Spleen (tissue), 11 donors: Measurements from ENCODE around the gene EZR. TPM values are rescaled to one million over a fixed set of nuclear protein-coding genes. Genes with fewer than 3 reads are reported as not detected.

Experiments
- DNase-seq: peaks from one replicate; pipeline ENCODE4 v3.0.0-alpha.2; 2020
- H3K27ac ChIP-seq, 8 donors: fragments of 200-600 bp; sonication (generic) in 7 of 8; 1 replicate in 4 of 8; 2 replicates in 4 of 8; pipeline versions ENCODE4 v1.5.0 to v1.8.0; 2016 to 2021; ENCODE audit warnings: inconsistent platforms in 4 of 8, mild to moderate bottlenecking in 4 of 8, moderate library complexity in 1 of 8
- H3K27me3 ChIP-seq, 7 donors: fragments of 200-600 bp; sonication (generic) in 6 of 7; replicated peaks in 1 of 7; 1 replicate in 4 of 7; 2 replicates in 3 of 7; pipeline versions ENCODE4 v1.5.0 to v1.8.0; 2016 to 2021; ENCODE audit warnings: inconsistent platforms in 3 of 7, mild to moderate bottlenecking in 1 of 7
- H3K36me3 ChIP-seq, 6 donors: fragments of 200-600 bp; sonication (generic) in 5 of 6; 1 replicate in 4 of 6; 2 replicates in 2 of 6; pipeline versions ENCODE4 v1.5.0 to v1.8.0; 2016 to 2021; ENCODE audit warnings: inconsistent platforms in 2 of 6
- H3K4me1 ChIP-seq, 6 donors: fragments of 200-600 bp; sonication (generic) in 5 of 6; 1 replicate in 3 of 6; 2 replicates in 3 of 6; pipeline versions ENCODE4 v1.5.0 to v1.8.0; 2016 to 2021; ENCODE audit warnings: inconsistent platforms in 3 of 6
- H3K4me3 ChIP-seq, 8 donors: fragments of 200-600 bp; sonication (generic) in 7 of 8; 1 replicate in 4 of 8; 2 replicates in 4 of 8; pipeline versions ENCODE4 v1.5.0 to v1.8.0; 2016 to 2021; ENCODE audit warnings: inconsistent platforms in 4 of 8, mild to moderate bottlenecking in 4 of 8, moderate library complexity in 2 of 8
- H3K9me3 ChIP-seq, 8 donors: fragments of 200-600 bp; sonication (generic) in 7 of 8; 1 replicate in 4 of 8; 2 replicates in 4 of 8; pipeline versions ENCODE4 v1.5.0 to v1.8.0; 2016 to 2021; ENCODE audit warnings: inconsistent platforms in 4 of 8
- CTCF ChIP-seq, 11 experiments: fragments of 200-600 bp in 7 of 11; fragments of 450-650 bp in 4 of 11; sonication (generic) in 4 of 11; IDR thresholded peaks in 8 of 11; conservative IDR thresholded peaks in 3 of 11; 1 replicate in 7 of 11; 2 replicates in 4 of 11; pipeline versions ENCODE4 v1.4.0 to v1.8.0; 2016 to 2021; ENCODE audit warnings: antibody characterized with exemption in 11 of 11, inconsistent platforms in 4 of 11, mild to moderate bottlenecking in 1 of 11
- POLR2A ChIP-seq, 3 donors: fragments of 450-650 bp; IDR thresholded peaks; one replicate each; pipeline ENCODE4 v1.5.1; 2017; ENCODE audit warnings: antibody characterized with exemption in 3 of 3, mild to moderate bottlenecking in 1 of 3
- POLR2AphosphoS5 ChIP-seq, 3 donors: sonication (generic); formaldehyde crosslinking; IDR thresholded peaks; one replicate each; pipeline ENCODE4 v1.5.1; 2017; ENCODE audit warnings: antibody characterized with exemption in 3 of 3
- WGBS, 5 donors: extraction: QIAGEN DNeasy Blood & Tissue Kit in 3 of 5; methylation state at CpG; one replicate each; pipeline versions ENCODE4 v1.1.5 to v1.1.7; 2013 to 2018; 5-methylcytosine and 5-hydroxymethylcytosine counted together
- intact Hi-C: fragments of 100-400 bp; cut with DNase I; formaldehyde crosslinking; loops from one replicate; pipeline ENCODE4 v1.15.0; 2023; ENCODE audit warnings: low total_unique reads
- polyA plus RNA-seq, 3 donors: library from polyadenylated mRNA; stranded (reverse); fragments of 200-250 nt; gene quantifications; one replicate each; pipeline ENCODE4 v1.2.1, GENCODE V29; 2013
- total RNA-seq, 7 donors: library from RNA; depleted of rRNA in 3 of 7; stranded (reverse); fragments of >200 nt in 3 of 7; fragmentation: NEBNext Ultra II Directional in 4 of 7; extraction: Animal tissue kit (Norgen Biotek cat#: 25700) in 4 of 7; gene quantifications; one replicate each; pipeline versions ENCODE4 v1.1.0 to v1.2.1, GENCODE V29; 2016 to 2021
- donor health status: healthy with polysubstance abuse.
- donor health status: DM: no; HTN: no; CAD: no; lungs with moderate emphysema.
- donor health status: DM: no; HTN: no; CAD: no.
- donor health status: Bipolar disorder and iron deficiency.
- donor health status: healthy.
- donor health status: DM: no; HTN: no; CAD: no.
- donor health status: DM: yes; HTN: yes; CAD: no.

EZR gene
- total and polyA plus RNA-seq, 10 donors: 78.0 to 153 (median 114) TPM

- Histone ChIP-seq H3K27me3 (no peaks in the 10 kb centered on the region), H3K4me3 (no peak overlapping the region), H3K36me3 (peaks cover 0 to 94% (median 14%) of the 10 kb centered on the region in 6 donors), H3K9me3 (no peaks in the 10 kb centered on the region), H3K4me1 (no peaks in the 10 kb centered on the region), H3K27ac (no peak overlapping the region)
- TF ChIP-seq POLR2AphosphoS5 (IDR thresholded peaks at IDR 0.05) (peak in 2 of 3 donors; percentile 2 to 52), POLR2A (IDR thresholded peaks at IDR 0.05) (no peak), CTCF (IDR thresholded peaks at IDR 0.05 in 8 of 11, conservative IDR thresholded peaks at IDR 0.05 in 3 of 11) (no peak)
- WGBS, 5 donors: 80 to 93% (median 90%) methylated on average over 13 to 18 of the region's 18 CpGs
- intact Hi-C loops: no loop called here
- no peak for DNase-seq
These were observed 60.2 kb downstream of the EZR start for GRCh38 chr6:158758941-158759479.

DNA sequence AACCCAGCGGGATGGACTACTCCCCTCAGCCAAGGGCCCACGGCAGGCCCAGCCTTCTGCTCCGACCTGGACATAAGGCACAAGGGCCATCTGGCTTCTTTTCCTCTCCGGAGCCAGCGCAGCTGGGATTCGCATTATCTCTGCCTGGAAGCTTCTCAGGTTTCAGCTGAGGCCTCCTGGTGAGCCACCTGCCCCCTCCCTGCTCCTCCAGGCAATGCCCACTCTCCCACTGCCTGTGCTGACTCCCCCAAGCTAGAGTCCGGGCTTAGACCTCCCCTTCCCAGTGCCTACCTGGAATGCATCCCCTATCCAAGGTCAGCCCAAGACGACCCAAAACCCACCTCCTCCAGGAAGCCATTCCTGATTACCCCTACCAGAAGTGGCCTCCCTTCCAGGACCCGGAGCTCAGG lies 60.7 kb downstream of the EZR start:
- Histone ChIP-seq H3K27me3 (no peaks in the 10 kb centered on the region), H3K9me3 (no peaks in the 10 kb centered on the region), H3K4me3 (no peak overlapping the region), H3K4me1 (no peaks in the 10 kb centered on the region), H3K36me3 (peaks cover 0 to 94% (median 12%) of the 10 kb centered on the region in 6 donors), H3K27ac (no peak overlapping the region)
- WGBS, 5 donors: 81 to 84% (median 83%) methylated on average over 9 of the region's 9 CpGs
- no peak for DNase-seq
- intact Hi-C loops: no loop called here
- no peak for TF ChIP-seq POLR2A (IDR thresholded peaks at IDR 0.05)
- no peak for TF ChIP-seq POLR2AphosphoS5 (IDR thresholded peaks at IDR 0.05)
- no peak for TF ChIP-seq CTCF (IDR thresholded peaks at IDR 0.05 in 8 of 11, conservative IDR thresholded peaks at IDR 0.05 in 3 of 11)

GRCh38 chr6:158757753-158758090 lies 61.4 kb downstream of the EZR start:
- Histone ChIP-seq H3K27ac (no peak overlapping the region), H3K4me3 (no peak overlapping the region), H3K4me1 (peaks cover 0 to 5% (median 2%) of the 10 kb centered on the region in 6 donors), H3K36me3 (peaks cover 0 to 93% (median 9%) of the 10 kb centered on the region in 6 donors), H3K27me3 (no peaks in the 10 kb centered on the region), H3K9me3 (no peaks in the 10 kb centered on the region)
- no peak for DNase-seq
- TF ChIP-seq POLR2A (IDR thresholded peaks at IDR 0.05) (no peak), CTCF (IDR thresholded peaks at IDR 0.05 in 8 of 11, conservative IDR thresholded peaks at IDR 0.05 in 3 of 11) (no peak), POLR2AphosphoS5 (IDR thresholded peaks at IDR 0.05) (no peak)
- intact Hi-C loops: no loop called here
- WGBS, 5 donors: 84 to 92% (median 87%) methylated on average over 9 of the region's 9 CpGs

DNA sequence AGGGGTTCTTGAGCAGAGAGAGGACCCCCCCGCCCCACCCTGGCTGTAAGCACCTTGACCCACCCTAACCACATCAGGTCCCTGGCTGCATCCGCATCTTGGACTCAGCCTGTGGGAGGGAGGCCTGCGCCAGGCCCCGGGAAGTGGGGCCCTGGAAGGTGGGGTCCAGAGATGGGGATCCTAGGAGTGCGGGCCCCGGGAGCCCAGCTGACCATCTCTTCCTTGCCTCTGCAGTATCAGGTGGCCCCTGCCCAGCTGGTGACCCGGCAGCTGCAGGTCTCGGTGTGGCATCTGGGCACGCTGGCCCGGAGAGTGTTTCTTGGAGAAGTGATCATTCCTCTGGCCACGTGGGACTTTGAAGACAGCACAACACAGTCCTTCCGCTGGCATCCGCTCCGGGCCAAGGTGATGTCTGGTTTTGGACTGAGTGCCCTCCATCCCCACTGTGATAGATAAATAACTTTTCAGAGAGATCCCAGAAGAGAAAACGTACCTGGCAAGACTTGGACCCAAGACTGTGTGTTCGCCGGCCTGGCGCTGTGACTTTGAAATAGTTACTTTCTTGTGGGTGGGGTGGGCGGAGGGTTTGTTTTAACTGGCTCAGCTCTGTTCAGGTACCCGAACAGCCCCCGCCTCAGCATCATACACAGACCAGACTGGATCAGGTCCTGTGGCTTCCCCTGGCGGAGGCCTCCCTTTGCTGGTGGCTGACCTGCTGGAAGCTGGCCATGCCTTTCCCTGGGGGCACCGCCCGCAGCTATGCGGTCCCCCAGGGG lies 62.0 kb downstream of the EZR start:
- no peak overlapping the region for H3K27ac ChIP-seq
- intact Hi-C loops: no loop called here
- H3K4me3 ChIP-seq: no peak overlapping the region
- no peaks in the 10 kb centered on the region for H3K27me3 ChIP-seq
- peaks cover 0 to 93% (median 5%) of the 10 kb centered on the region in 6 donors for H3K36me3 ChIP-seq
- 86 to 94% (median 93%) methylated on average over 20 to 25 of the region's 25 CpGs for WGBS, 5 donors
- no peak for TF ChIP-seq POLR2A (IDR thresholded peaks at IDR 0.05)
- no peaks in the 10 kb centered on the region for H3K9me3 ChIP-seq
- H3K4me1 ChIP-seq: peaks cover 0 to 8% (median 5%) of the 10 kb centered on the region in 6 donors
- DNase-seq: no peak
